IPS-18c (cell line): ENCODE measurements around the gene CTSO.
"Not testable (repeated sequence)": the region's sequence is repeated elsewhere in the genome, so short reads cannot be mapped to it uniquely, and the experiment has no call there.

ENCODE experiments used
- H3K4me3 ChIP-seq: 2 replicates; pipeline ENCODE4 v1.7.0; 2013; ENCODE audit warnings: low read depth, mild to moderate bottlenecking, low read length, moderate library complexity; ENCODE audit not compliant: insufficient read depth
- H3K9me3 ChIP-seq: one replicate; pipeline ENCODE4 v1.6.1; 2013; ENCODE audit warnings: mild to moderate bottlenecking, low read length, moderate library complexity; ENCODE audit not compliant: control insufficient read depth, insufficient read depth

The CTSO gene

DNA sequence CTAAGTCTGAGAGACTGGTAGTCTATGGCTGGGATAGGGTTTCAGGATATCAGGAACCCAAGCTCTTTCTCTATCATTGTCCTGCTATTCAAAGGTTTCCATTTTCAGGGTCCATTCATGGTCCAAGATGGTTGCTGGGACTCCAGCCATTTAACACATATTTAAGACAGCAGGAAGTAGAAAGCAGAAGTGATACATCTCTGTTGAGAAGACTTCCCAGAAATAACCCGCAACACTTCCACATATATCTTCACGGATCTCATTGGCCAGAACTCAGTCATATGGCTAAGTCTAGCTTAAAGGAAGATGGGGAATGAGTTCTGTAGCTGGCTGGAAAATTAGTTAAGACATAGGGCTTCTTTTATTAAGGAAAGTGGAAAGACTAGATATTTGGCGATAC is 23.8 kb downstream of the CTSO start:
- Histone ChIP-seq H3K9me3 (no peaks in the 10 kb centered on the region), H3K4me3 (no peak overlapping the region)

- H3K4me3 ChIP-seq = no peak overlapping the region
Observed at GRCh38 chr4:155924637-155925036, 29.0 kb downstream of the CTSO start.

GRCh38 chr4:155921597-155921996 is 32.1 kb downstream of the CTSO start:
- Histone ChIP-seq H3K4me3 (no peak overlapping the region), H3K9me3 (no peaks in the 10 kb centered on the region)

More at GRCh38 chr4:155924637-155925036, 29.0 kb downstream of the CTSO start:
- H3K9me3 ChIP-seq = no peaks in the 10 kb centered on the region

DNA sequence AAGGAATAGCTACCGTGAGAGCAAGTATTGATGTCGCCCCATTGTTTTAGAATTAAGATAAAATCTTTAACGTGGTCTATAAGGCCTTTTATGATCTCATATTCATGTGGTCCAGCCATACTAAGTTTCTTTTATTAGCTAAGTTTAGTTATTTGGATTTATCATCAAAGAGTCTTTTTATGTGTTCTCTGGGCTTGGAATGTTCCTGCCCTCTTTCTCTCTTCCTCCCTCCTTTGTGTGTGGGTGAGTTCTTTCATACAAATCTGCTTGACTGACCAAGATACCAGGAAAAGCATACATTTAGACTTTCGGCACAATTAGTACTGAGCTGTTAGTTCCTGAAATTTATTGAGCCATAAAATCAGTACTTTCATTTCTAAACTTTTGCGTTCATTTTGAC is 38.9 kb downstream of the CTSO start:
- no peaks in the 10 kb centered on the region for H3K9me3 ChIP-seq
- no peak overlapping the region for H3K4me3 ChIP-seq

DNA sequence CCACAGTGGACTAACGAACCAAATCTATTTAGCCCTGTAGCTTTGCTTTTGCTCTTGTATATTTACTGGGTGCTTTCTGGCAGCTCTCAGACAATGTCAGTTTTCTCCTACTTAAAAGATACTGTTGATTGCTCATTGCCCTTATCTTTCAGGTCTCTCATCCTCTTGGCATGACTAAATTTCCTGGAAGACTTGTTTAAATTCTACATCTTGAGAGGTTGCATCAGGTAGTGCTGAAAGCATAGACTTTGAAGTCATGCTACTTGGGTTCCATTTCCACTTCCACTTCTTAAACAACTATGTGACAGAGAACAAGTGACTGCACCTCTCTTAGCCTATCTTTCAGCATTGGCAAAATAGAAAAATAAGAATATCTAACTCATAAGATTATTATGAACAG is 41.8 kb downstream of the CTSO start:
- Histone ChIP-seq H3K9me3 (no peaks in the 10 kb centered on the region), H3K4me3 (no peak overlapping the region)

DNA sequence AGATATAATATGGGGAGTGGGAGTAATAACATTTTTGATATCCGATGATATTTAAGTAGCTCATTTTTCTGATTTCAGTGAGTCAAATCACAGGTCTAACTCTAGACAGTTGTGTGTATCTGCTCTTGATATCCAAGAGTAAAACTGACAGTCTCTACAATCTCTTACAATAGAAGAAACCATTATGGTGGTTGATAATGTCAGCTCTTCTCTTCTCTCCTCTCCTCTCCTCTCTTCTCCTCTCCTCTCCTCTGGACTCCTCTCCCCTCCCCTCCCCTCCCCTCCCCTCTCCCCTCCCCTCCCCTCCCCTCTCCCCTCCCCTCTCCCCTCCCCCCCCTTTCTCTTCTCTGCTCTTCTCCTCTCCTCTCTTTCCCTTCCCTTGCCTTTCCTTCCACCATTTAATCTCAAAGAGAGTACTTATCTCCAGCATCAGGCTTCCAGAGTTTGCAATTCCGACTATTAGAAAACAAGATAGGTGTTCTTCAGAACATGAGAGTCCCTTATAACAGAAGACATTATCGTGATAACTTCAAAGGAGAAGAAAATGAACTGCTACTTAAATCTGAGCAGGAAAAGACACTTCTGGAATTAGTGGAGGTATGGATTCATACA is 43.9 kb downstream of the CTSO start:
- no peak overlapping the region for H3K4me3 ChIP-seq
- no peaks in the 10 kb centered on the region for H3K9me3 ChIP-seq

- H3K4me3 ChIP-seq = no peak overlapping the region
Observed at GRCh38 chr4:155908187-155909139, 45.2 kb downstream of the CTSO start.

DNA sequence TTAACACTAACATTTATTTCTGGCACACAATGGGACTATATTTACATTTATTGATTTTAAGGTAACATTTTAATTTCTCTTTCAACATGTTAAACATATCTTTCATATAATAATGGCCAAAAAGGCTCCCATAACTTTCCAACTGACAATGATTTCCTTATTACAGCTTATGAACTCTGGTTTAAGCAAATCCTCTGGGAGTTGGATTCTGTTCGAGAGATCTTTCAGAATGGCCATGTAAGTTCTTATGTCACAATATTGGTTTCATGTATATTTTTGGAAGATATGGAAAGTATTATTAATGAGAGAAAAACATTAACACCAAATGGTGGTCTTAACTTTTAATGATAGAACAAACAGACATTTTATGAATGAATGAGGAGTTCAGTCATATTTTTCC is 46.1 kb downstream of the CTSO start:
- Histone ChIP-seq H3K9me3 (no peaks in the 10 kb centered on the region), H3K4me3 (no peak overlapping the region)

More at GRCh38 chr4:155908187-155909139, 45.2 kb downstream of the CTSO start:
- H3K9me3 ChIP-seq = no peaks in the 10 kb centered on the region

- Histone ChIP-seq H3K4me3 (no peak overlapping the region), H3K9me3 (no peaks in the 10 kb centered on the region)
Observed at GRCh38 chr4:155906554-155907247, 47.0 kb downstream of the CTSO start.

- Histone ChIP-seq H3K4me3 (no peak overlapping the region), H3K9me3 (no peaks in the 10 kb centered on the region)
Observed at GRCh38 chr4:155904331-155904730, 49.3 kb downstream of the CTSO start.

- H3K9me3 ChIP-seq = no peaks in the 10 kb centered on the region
- H3K4me3 ChIP-seq = no peak within 1 kb of the TSS
Observed at GRCh38 chr4:155903453-155903852, 50.2 kb downstream of the CTSO start, which contains the start of gene TDO2. Gene TDO2, plus strand, starts transcription at chr4:155903696. Its CDS starts 63 bp downstream, at chr4:155903759.

- no peak overlapping the region for H3K4me3 ChIP-seq
- H3K9me3 ChIP-seq = no peaks in the 10 kb centered on the region
Observed at GRCh38 chr4:155901013-155901412, 52.7 kb downstream of the CTSO start.

DNA sequence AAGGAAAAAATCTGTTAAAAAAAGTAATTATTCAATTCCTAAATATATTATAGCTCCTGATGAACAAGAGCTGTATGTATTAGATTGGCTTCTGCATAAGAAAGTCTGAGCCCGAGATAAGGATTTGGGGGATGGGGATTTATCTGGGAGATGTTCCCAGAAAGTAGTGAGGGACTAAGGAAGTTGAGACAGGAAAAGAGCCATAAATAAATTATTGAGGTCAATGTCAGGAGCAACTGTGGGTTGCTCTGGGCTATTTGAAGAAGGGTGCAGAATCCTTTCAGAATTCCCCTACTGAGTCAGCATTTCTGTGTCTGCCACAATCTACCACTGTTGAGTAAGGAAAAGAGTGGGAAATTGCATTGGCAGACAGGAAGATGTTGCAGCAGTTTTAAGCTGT is 53.3 kb downstream of the CTSO start:
- no peaks in the 10 kb centered on the region for H3K9me3 ChIP-seq
- H3K4me3 ChIP-seq = no peak overlapping the region

DNA sequence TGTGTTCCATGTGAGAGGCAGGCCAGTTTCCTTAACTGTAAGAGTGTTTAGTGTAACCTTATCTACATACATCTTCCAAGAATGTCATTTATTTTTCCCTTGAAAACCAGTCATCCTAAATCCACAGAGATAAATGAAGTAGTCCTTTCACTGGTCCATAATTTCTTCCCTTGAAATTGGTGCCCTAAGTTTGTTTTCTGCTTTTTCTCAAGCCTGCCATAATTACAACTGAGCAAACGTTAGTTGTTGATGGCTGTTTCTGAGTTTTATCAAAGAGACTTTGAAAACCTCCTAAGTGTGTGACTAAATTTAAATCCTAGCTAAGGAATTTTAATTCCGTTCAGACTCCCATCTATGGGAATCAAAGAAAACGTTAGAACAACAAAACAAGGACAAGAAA is 53.8 kb downstream of the CTSO start:
- Histone ChIP-seq H3K4me3 (no peak overlapping the region), H3K9me3 (no peaks in the 10 kb centered on the region)

- not testable (repeated sequence) for H3K9me3 ChIP-seq, H3K4me3 ChIP-seq
Observed at GRCh38 chr4:155898371-155898770, 55.3 kb downstream of the CTSO start.

DNA sequence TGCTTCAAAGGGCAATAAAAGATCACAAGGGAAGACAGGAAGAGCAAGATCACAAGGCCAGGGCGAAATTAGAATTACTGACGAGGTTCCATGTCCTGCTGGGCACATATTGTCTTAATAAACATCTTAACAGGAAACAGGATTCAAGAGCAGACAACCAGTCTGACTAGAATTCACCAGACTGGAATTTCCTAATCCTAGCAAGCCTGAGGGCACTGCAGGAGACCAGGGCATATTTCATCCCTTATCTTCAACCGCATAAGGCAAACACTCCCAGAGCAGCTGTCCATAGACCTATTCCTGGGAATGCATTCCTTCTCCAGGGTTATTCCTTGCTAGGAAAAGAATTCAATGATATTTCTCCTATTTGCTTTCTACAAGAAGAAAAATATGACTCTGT is 62.6 kb downstream of the CTSO start:
- Histone ChIP-seq H3K9me3 (no peaks in the 10 kb centered on the region), H3K4me3 (no peak overlapping the region)

- no peak overlapping the region for H3K4me3 ChIP-seq
- no peaks in the 10 kb centered on the region for H3K9me3 ChIP-seq
Observed at GRCh38 chr4:155889946-155890345, 63.7 kb downstream of the CTSO start.
